GM10248 (cell line): Measurements from ENCODE around the gene BCAT1.

Experiments used
- CTCF ChIA-PET: fragments of 300-600 bp; sonication (Branson Sonifier 250); formaldehyde crosslinking; extraction: SDS; loops from one replicate; lab custom pipeline; 2021; ENCODE audit warnings: antibody characterized with exemption; lab: Yijun Ruan, JAX
- POLR2A ChIA-PET: fragments of 350-650 bp; sonication (Branson Sonifier 250); formaldehyde crosslinking; extraction: SDS; loops from one replicate; lab custom pipeline; 2020; ENCODE audit warnings: antibody characterized with exemption; lab: Yijun Ruan, JAX
- DNase-seq: peaks from one replicate; pipeline ENCODE4 v3.0.0; 2012; ENCODE audit errors: extremely low spot score
- TF ChIP-seq, protein P1 (sequence below): IDR thresholded peaks from 2 replicates; pipeline ENCODE4 v1.5.1; 2012; ENCODE audit warnings: mild to moderate bottlenecking, low read depth; ENCODE audit errors: extremely low read depth, missing control alignments, control extremely low read depth

Gene BCAT1

DNA sequence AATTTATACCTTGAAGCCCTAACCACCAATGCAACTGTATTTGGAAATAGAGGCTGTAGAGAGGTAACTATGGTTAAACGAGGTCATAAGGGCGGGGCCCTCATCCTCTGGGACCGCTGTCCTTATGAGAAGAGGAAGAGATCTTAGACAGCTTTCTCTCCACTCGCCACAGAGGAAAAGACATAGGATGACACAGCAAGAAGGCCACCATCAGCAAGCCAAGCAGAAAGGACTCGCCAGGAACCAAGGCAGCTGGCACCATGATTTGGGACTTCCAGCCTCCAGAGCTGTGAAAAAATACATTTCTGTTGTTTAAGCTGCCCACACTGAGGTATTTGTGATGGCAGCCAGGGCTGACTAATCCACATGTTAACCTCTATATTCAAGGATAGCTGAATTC lies 30.4 kb upstream of the BCAT1 start:
- CTCF ChIA-PET = interaction anchor here (0.6 to 1.8 kb wide), 3 partner anchors 12 to 19 kb away, joined by 3 to 6 read pairs (median 4); no protein-coding TSS in a partner anchor
- no peak for DNase-seq
- TF ChIP-seq, protein P1, sequence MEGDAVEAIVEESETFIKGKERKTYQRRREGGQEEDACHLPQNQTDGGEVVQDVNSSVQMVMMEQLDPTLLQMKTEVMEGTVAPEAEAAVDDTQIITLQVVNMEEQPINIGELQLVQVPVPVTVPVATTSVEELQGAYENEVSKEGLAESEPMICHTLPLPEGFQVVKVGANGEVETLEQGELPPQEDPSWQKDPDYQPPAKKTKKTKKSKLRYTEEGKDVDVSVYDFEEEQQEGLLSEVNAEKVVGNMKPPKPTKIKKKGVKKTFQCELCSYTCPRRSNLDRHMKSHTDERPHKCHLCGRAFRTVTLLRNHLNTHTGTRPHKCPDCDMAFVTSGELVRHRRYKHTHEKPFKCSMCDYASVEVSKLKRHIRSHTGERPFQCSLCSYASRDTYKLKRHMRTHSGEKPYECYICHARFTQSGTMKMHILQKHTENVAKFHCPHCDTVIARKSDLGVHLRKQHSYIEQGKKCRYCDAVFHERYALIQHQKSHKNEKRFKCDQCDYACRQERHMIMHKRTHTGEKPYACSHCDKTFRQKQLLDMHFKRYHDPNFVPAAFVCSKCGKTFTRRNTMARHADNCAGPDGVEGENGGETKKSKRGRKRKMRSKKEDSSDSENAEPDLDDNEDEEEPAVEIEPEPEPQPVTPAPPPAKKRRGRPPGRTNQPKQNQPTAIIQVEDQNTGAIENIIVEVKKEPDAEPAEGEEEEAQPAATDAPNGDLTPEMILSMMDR = no peak
- POLR2A ChIA-PET = no interaction called here

DNA sequence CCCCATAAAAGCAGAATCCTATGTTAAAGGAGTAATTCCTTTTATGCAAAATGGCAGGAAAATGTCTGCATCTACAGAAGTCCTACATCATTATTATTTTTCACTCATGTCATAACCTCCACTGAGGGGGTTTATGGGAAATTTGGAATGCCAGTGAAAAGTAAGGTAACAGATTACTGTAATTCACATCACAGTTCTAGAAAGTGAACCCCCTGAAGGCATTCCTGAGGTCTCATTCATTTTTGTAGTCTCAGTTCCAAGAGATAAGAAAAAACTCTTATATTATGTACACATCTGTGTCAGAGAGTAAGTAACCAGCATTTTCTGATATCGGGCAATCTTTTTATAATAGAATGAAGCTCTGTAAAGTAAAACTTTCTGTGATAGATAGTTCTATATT lies 28.8 kb upstream of the BCAT1 start:
- TF ChIP-seq, protein P1 = no peak
- ChIA-PET POLR2A (no interaction called here), CTCF (interaction anchor here (1.0 to 1.1 kb wide), 2 partner anchors 13 to 124 kb away, joined by 3 to 4 read pairs; no protein-coding TSS in a partner anchor)
- DNase-seq = no peak

DNA sequence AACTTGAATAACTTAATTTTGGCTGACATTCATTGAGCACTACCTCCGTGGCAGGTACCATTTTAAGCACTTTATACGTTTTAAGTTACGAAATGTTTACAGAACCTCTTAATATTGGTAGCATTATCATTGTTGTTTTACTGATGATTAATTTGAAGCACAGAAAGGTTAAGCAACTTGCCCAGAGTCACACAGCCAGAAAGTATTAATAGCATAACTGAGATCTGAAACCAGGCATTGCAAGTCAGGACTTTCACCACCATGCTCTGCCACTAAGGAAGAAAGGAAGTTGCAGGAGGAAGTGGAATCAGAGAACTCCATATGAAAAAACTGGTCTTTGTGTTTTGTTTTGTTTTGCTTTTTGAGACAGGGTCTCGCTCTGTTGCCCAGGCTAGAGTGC lies 28.2 kb upstream of the BCAT1 start:
- no peak for DNase-seq
- ChIA-PET POLR2A (no interaction called here), CTCF (interaction anchor here (1.3 kb wide), 1 partner anchor 14 kb away, joined by 4 read pairs; no protein-coding TSS in a partner anchor)
- TF ChIP-seq, protein P1 = no peak

DNA sequence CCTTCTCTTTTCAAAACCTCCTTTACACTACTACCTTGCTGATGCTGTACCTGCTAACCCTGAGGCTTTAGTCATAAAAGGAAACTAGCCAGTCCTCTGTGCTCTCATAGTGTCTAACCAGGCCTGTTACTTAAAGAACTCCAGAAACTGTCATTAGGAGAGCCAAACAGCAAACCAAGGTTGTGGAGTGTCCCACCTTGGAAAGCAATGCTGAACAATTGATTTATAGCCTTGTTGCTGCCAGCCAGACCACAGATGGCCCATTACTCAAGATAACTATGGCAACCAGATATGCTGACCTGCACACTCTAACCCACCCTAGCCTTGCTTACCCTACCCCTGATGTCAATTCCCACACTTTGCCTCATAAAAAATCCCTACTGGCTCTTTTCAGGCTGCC lies 26.5 kb upstream of the BCAT1 start:
- DNase-seq = no peak
- TF ChIP-seq, protein P1 = no peak
- ChIA-PET CTCF (interaction anchor here (1.4 kb wide), 1 partner anchor 179 kb away, joined by 4 read pairs; no protein-coding TSS in a partner anchor), POLR2A (no interaction called here)

DNA sequence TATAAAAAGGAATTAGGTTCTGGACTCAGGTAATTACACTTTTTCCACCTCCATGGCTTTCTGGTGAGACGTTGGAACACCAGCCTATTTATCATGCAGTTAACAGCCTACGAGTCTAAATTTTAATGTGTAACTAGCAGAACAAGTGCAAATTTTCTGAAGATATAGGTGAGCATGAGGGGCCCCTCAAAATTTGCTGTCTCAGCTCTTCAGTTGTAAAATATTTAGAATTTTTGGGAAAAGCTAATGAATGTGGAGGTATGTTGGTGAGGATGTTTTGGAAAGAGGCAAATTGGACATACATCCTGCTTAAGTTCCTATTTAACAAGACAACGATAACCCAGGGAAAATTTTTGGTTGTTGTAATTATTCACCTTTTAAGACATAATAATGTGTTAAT lies 25.3 kb upstream of the BCAT1 start:
- DNase-seq = no peak
- TF ChIP-seq, protein P1 = no peak
- POLR2A ChIA-PET = no interaction called here
- CTCF ChIA-PET = interaction anchor here (3.5 kb wide), 1 partner anchor 13 kb away, joined by 15 read pairs; no protein-coding TSS in a partner anchor

DNA sequence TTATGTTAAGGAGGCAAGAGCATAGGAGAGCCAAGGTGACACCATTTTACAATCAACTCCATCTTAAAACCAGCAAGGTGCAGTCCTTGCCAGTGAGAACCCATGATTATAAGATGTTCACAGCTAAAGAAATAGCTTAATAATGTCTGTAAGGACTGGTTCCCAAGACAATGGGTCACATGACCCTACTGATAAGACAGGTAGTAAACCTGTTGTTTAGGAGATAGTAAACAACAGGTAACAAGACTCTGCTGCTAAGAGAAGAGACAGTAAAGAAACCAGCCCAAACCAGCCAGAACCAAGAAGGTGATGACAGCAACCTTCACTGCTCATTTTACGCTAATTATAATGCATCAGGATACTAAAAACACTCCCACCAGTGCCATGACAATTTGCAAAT lies 23.2 kb upstream of the BCAT1 start:
- TF ChIP-seq, protein P1 = no peak
- ChIA-PET CTCF (interaction anchor here (0.9 to 3.5 kb wide), 10 partner anchors 10 to 181 kb away, joined by 3 to 15 read pairs (median 4); no protein-coding TSS in a partner anchor), POLR2A (no interaction called here)
- no peak for DNase-seq
